Inflammatory macrophage (primary cell): Measurements from ENCODE around the gene ANKH.
"Not testable (repeated sequence)": the region's sequence is repeated elsewhere in the genome, so short reads cannot be mapped to it uniquely, and the experiment has no call there.

Experiments
- DNase-seq, 2 donors: peaks; one replicate each; pipeline ENCODE4 v3.0.0-alpha.2; 2020 to 2022
- total RNA-seq, 18 experiments: gene quantifications; one replicate each; lab custom pipeline; 2026; ENCODE audit warnings: mixed read lengths in 6 of 18, inconsistent platforms in 2 of 18; lab: John Stamatoyannopoulos, UW

Gene ANKH
- total RNA-seq: 9.5 to 49.7 (median 25.4) reads per million in 18 experiments

DNA sequence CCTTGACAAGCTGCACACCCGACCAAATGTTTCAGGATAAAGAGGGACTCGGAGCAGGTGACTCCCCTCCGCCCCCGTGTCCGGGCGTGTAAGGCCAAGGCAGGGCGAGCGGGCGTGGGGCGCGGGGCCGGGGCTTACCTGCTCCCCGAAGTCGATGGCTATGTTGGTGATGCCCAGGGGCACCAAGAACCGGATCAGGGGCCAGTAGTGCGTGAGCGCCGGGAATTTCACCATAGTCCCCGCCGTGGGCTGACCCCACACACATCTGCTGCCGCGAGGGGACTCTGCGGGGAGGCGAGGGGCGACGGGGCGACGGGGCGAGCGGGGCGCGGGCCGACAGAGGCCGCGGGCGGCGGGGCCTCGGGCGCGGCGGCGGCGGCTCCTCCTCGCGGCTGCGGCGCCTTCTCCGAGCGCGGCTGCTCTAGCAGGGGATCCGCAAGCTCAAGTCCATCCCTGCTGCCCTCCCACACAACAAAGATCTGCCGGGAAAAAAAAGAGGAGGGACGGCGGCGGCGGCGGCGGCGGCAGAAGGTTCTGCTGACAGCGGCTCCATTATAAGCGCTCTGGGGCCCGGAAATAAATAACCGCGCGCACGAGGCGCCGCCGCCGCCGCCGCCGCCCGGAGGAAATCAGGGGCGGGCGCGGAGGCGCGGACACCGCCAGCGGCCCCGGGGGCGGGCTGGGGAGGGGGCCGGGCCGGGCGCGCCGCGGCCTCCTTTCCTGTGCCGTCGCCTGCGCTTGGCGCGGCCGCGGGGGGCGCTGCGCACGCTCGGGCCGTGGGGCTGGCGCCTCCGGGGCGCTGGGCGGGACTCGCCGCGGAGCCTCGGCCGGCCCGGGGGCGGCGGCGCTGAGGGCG is at the start of gene ANKH:
Gene ANKH (minus strand): TSS at position 565 of the 856 bp plus-strand sequence. CDS start 331 bp downstream, at position 234.
- DNase-seq: peak; percentile 75 to 86

DNA sequence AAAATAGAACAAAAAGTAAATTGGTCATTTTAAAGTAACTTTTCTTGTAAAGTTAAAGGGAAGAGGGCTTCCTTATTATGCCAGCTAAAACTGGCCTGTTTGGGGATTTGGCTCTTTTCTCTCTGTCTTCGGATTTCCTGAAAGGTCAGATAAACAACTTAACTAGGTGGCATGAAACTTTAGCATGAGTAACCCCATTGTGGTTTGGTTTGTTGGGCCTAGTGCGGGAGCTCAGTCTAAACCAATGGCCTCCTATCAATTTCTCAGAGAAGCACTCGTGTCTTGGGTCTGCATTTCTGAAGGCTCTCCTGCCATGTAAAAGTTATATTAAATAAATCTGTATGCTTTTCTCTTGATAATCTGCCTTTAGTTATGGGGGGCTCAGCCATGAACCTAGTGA is 48.5 kb upstream of the ANKH start:
- no peak for DNase-seq

DNA sequence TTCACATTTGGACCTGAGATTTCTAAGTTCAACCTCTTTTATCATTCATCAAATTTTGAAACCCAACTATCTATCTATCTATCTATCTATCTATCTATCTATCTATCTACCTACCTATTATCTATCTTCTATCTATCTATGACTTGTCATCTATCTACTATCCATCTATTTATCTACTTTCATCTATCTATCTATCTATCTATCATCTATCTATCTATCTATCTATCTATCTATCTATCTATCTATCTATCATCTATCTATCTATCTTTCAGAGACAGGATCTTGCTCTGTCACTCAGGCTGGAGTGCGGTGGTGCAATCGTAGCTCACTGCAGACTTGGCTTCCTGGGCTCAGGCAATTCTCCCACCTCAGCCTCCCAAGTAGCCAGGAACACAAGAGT is 47.5 kb upstream of the ANKH start:
- DNase-seq: not testable (repeated sequence)

DNA sequence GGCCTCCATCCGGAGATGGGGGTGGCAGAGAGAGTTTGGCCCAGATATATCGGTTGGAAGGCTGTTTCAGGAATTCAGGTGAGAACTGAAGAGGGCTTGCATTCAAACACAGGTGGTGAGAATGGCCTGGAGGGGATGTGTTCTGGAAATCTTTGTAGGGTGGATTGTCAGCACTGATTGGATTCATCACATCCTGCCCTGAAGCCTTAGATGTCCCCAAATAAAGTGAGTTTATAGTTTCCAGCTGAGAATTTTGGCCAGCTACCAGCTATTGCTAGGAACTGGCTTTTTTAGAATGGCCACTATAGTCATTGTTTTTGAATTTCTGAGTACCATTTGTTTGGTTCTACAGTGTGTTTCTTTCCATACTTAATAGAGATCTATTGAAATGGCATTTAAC is 46.1 kb upstream of the ANKH start:
- no peak for DNase-seq

DNA sequence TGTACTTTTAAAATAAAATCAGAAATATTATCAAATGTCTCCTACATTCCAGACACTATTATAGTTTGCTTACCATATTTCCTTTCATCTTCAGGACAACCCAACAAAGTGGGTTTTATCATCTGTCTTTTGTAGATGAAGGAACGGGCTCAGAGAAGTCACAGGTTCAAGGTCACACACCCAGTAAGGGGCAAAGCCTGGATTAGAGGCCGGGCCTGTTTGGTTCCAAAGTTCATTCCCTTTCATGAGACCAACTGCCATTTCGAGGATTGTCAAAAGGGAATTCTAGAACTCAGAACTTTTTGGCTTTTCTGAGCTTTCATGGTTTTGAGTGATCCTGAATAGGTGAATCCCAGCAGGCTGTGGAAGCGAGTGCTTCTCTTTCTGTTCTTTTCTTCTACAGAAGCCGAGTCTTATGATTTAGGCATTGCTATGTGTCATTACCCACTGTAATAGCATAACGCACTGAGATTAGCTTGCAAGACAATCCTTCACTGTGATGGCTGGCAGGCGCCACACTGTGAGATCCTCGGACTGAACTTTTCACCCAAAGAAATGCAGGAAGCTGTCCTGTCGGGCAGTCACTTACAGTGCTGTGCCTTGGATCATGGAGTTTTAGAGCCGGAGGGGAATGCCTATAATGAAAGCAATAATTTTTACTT is 43.8 kb upstream of the ANKH start:
- no peak for DNase-seq

DNA sequence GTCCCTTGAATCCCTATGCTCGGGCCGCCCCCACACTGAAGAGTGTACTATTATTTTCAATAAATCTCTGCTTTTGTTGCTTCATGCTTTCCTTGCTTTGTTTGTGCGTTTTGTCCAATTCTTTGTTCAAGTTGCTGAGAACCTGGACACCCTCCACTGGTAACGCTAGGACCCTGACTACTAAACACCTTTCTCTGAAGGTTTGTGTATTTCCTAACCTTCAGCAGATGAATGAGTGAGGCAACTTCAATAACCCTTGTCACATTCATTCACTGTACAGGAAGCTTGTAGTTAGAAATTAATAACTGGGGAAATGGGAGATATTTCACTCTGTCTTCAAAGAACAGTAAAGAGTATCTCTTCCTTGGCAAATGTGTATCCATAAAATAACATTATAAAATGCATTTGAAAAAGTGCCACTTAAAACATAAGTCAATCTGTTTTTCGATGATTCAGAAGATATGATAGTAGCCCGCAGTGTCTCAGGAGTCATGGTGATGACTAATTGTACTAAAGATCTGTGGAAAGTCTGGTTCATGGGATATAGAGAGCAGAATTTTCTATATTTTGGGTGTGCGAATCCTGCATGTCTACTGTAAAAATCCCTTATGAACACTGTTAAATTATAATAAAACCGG is 43.2 kb upstream of the ANKH start:
- no peak for DNase-seq

DNA sequence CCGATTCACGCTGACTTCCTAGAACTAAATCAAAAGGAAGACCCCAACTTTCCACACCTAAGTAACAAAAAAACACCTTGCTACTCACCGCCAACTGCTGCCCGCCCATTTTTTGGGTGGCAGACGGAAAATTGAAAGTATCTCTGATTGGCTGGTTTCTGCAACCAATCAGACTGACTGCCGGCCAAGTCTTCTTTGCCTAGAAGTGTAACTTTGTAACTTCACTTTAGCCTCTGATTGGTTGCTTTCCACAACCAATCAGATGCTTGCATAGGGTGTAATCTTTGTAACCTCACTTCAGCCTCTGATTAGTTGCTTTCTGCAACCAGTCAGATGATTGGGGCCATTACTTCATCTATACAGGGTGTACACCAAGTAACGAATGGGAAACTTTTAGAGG is 42.6 kb upstream of the ANKH start:
- DNase-seq: no peak

DNA sequence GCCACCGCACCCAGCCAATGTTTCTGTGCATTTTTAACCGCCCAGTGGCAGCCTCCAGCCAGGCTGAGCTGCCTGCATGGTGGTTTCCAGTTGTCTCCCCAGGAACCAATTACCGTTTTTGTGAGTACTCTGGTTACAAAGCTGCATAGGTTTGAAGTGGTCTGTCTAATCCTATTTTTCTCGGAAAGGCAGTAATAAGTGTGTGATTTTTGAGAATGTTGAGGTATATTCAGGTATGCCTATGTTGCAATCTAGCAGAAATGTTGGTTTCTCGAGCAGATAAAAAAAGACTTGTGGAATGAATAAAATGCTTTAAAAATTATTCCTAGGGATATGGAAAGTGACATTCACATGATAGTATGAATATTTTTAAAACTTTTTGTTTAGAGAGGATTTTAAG is 41.5 kb upstream of the ANKH start:
- DNase-seq: no peak

DNA sequence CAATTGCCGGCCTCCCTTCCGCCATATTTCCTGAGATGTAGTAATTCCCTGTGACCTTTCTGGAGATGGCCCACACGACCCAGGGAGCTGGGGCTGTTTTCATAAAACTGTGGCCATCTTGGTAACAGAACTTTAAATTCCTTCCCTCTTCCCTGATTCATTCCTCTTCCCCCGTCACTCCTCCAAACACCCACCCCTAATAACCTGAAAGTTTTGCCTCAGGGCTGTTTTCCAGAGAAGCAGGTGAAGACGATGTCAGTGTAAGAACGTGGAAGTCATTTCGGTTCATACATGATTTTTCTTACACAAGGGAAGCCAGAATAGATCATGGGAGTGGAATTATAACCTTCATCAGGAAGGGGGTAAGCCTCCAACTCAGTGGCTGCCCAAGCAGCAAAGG is 40.6 kb upstream of the ANKH start:
- DNase-seq: no peak

DNA sequence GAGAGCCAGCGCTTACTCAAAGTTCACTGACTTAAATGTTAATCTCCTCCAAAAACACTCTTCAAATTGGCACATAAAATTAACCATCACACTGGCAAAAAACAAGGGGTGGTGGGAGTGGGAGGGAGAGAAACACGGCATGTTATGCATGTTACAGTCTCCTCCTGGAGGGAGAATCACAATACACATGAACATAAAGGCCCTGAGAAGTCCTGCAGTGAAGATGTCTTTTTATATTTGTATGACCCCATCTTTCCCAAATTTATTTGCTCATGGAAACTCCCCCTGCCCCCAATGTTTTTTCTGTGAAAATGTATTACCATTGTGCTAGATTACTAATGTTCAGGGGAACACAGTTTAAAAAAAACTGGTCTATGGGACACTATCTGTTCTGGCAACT is 37.8 kb upstream of the ANKH start:
- no peak for DNase-seq

DNA sequence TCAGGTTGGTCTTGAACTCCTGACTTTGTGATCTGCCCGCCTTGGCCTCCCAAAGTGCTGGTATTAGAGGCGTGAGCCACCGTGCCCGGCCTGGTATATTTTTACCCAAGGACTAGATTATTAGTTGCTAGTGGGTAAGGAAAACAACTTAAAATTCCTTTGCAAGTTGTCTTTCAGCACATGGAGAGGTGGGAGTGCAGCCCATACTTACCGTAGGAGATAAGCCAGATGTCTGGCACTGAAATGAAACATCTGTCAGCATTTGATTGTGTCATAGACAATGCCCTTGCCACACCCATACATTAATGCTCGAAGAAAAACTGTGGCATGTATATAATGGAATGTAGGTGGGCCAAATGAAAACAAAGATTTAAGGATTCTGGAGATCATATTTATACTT is 36.6 kb upstream of the ANKH start:
- DNase-seq: no peak

DNA sequence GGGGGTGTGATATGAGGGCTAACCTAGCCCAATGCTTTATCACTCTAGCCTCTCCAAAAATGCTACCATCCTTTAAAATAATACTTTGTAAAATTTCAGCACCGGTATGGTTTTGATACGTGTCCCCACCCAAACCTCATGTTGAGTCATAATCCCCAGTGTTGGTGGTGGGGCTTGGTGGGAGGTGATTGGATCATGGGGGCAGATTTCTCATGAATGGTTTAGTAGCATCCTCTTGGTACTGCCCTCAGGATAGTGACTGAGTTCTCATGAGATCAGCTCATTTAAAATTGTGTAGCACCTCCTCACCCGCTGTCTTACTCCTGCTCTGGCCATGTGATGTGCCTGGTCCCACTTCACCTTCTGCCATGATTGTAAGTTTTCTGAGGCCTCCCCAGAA is 35.0 kb upstream of the ANKH start:
- no peak for DNase-seq

DNA sequence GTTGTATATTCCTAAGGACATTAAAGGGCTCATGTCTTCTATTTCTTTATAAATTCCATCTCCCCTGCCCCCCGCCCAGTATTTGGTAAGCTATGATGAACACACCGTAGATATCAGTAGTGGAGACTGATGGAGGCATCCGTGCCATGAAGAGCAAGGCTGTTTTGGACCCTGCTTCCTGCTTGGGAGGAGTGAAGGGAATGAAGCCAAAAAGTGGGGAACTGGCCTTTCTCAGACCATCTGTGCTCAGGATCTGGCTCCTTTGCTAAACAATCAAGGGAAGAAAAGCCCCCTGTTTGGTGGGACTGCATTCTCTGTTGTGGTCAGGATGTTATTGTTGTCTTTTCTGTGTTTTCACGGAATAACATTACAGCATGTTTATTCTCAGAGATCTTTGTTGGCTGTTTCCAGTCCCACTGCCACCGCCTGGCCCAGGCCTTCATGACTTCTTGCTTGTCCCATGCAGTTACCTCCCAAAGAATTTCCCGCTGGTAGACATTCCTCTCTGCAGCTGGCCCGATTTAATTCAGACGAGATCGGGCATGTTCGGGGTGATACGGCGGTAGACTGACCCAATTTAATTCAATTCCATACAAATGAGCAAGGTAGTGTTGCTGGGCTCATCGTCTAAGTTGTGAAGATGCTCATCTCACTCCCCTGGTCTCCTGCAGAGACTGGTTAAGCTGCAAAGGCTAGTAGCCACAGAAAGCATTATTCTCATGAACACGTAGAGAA is 31.4 kb upstream of the ANKH start:
- DNase-seq: no peak

DNA sequence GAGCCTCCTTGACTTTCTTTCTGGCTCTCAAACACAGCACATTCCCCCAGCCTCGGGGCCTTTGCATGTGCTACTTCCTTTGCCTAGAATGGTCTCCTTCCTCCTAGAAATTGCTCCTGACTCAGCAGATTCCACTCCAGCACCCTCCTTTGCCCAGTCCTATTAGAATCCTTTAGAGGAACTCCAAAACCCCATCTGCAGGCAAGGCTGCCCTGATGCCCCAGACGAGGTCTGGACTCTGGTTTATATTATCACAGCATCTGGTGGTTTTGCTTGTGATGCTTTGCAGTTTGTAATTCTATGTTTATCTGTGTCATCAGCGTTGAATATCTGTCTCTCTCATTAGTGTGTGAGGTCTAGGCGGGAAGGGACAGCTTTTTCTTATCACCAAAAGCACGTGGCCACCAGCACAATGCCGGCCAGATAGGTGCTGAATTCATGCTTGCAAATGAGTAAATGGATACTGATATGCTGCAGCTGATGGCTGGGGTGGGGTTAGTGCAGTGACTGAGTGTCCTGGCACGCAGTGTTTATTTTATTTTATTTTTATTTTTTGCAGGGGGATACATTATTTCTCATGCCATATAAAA is 30.0 kb upstream of the ANKH start:
- peak; percentile 19 to 22 for DNase-seq

DNA sequence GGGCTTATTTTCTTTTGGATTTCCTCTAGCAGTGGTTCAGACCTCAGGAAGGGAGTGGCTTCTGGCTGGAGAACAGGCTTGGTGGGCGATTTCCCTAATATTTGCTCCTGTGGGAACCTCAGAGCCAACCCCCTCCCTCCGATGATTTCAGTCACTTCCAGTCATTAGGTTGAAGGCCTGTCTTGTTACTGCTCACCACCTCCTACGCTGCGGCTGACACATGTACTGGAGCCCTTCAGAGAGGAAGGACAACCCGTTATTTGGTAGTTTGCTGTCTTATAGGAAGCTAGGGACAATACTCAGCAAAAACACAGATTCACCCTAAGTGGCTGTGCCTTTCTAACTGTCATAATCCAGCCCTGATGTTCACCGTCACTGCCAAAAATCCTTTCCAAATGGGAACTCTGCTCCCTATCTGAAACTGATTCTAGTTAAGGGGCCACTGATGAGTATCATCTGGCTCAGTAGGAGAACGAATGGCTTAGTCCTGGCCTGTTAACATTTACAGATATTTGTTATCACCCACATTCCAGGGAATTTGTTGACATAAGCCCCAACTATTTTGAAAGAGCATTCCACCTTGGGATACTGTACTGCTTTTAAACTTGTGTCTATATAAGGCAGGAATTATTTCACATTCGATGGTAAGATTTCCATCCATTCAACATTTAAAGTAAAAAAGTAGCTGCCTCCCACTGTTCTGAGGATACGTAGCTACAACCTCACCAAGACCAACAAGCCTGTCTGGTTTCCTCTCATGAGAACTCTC is 29.3 kb upstream of the ANKH start:
- DNase-seq: peak; percentile 73 to 89

DNA sequence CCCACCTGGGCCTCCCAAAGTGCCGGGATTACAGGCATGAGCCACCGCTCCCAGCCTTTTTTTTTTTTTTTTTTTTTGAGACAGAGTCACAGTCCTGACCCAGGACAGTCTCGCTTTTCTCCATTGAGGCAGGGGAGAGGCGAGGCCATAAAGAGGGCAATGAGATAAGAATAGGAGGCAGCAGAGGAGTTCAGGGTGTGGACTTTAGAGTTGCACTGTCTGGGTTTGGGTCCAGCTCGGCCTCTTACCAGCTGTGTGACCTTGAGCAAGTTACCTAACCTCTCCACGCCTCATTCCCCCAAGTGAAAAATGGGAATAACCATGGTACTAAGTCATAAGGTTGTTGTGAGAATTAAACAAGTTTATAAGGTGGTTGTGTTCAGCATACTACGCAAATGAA is 24.6 kb upstream of the ANKH start:
- no peak for DNase-seq

DNA sequence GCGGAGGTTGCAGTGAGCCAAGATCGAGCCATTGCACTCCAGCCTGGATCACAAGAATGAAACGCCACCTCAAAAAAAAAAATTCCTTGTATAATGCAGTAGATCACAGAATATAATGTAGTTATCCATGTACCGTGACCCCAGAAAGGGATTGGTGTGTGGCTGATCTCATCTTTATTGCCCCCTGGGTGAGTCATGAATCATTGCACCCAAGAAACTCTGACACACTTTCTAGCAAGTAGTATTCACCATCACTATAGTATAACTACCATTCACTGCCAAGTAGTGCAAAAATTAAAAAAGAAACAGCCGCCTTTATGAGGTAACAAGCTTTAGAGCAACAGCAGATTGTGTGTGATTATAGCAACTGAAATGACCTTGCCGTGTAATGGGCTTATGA is 23.7 kb upstream of the ANKH start:
- no peak for DNase-seq

DNA sequence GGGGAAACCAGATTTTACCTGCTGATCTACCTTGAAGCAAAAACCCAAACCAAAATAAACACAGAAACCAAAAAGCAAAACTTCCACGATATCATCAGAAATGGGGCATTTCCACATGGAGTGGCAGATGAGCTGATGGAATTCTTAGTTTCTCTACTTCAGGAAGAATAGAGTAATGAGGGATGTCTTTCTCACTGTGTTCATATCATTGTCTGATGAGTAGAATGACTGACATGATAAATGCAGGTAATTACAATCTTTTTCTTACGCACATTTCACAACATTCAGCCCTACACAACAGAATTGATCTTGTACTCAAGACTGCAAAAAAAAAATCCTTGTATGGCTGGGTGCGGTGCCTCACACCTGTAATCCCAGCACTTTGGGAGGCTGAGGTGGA is 23.2 kb upstream of the ANKH start:
- no peak for DNase-seq

DNA sequence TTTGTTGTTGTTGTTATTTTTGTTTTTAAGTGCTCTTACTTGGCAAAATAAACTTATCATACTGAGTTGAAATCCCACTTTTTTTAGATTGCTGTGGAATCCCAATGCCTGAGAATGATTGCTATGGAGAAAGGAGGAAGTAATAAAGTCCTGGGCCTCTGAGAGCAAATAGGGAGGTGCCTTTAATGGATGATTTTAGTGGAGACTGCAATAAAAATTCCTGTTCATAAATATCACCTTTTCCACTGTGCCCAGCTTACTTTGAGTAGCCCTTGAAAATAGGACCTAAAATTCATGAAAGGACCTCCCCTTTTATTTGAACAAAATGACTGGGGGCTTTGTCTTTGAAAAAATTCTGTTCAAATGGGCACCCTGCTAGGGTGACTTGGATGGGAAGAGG is 21.8 kb upstream of the ANKH start:
- DNase-seq: no peak

DNA sequence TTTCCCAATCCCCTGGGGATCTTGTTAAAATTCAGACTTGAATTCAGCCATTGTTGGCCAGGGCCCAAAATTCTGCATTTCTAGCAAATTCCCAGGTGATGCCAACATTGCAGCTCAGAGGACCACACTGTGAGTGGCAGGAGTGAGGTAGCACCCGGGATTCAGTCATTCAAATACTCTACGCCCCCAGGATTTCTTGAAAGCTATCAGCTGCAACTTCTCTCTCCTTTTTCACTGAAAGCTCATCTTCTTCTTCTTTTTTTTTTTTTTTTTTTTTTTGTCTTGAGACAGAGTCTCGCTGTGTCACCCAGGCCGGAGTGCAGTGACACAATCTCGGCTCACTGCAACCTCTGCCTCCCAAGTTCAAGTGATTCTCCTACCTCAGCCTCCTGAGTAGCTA is 19.3 kb upstream of the ANKH start:
- peak; percentile 77 to 81 for DNase-seq

DNA sequence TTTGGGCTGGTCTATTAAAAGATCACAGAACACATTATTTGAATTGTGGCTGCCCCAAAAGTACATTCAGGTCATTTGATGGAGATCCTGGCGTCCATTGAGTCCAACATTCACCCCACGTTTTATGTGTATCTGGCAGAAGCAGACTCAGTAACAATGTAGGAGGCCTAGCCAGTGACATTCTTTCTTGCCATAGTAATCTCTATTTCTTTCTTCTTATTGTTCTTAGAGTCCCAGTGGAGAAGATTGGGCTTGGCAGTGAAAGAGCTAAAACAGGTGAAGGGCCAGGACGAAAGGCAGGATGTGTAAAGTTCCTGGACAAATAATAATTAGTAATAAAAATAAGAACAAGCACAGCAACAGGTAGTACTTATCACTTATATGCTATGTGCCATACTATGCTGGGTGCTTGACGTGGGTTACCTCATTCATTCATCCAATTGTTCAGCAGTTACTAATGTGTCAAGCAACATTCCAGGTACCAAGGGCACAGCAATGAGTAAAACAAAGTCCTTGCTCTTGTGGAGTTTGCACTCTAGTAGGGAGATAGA is 12.6 kb upstream of the ANKH start:
- no peak for DNase-seq
